Endothelial cell of umbilical vein (primary cell): Measurements from ENCODE around the gene RAB11FIP3. TPM values are rescaled to one million over a fixed set of nuclear protein-coding genes. Genes with fewer than 3 reads are reported as not detected.

Source experiments
- BruUV-seq: library from RNA; stranded (reverse); fragments of 400-500 nt; replicated peaks from 2 replicates; lab custom pipeline; 2021; lab: Mats Ljungman, UMichigan
- CTCF ChIA-PET: fragments of 300-600, 350-600 bp; sonication (Branson Sonifier 250); formaldehyde crosslinking; loops from one replicate; lab custom pipeline; 2021; ENCODE audit warnings: antibody characterized with exemption, inconsistent platforms; lab: Charles Lee
- POLR2A ChIA-PET: fragments of 300-600, 350-600 bp; sonication (Branson Sonifier 250); formaldehyde crosslinking; loops from one replicate; lab custom pipeline; 2021; ENCODE audit warnings: antibody characterized with exemption, inconsistent platforms; lab: Charles Lee
- DNase-seq: peaks from one replicate; pipeline ENCODE4 v3.0.0-alpha.2; 2011; ENCODE audit warnings: low read depth, low spot score
- FAIRE-seq: peaks from 2 replicates; lab custom pipeline; 2011; peaks lifted over from hg19 to GRCh38; lab: Jason Lieb, UNC
- H2AFZ ChIP-seq: 2 replicates; pipeline ENCODE4 v1.6.0; 2012; ENCODE audit warnings: low read depth, low read length, control low read depth, inconsistent platforms
- H3K27ac ChIP-seq: 2 replicates; pipeline ENCODE4 v1.5.1; 2011; ENCODE audit warnings: low read depth, mild to moderate bottlenecking, control low read depth, low read length, moderate library complexity; ENCODE audit not compliant: insufficient read depth
- H3K27me3 ChIP-seq, 2 experiments: 2 replicates each; pipeline versions ENCODE4 v1.6.0 to v1.6.1; 2011; ENCODE audit warnings: low read length in 2 of 2, mixed read lengths in 1 of 2; ENCODE audit not compliant: control insufficient read depth in 2 of 2, insufficient read depth in 2 of 2
- H3K36me3 ChIP-seq, 2 experiments: 2 replicates in 1 of 2; 3 replicates in 1 of 2; pipeline ENCODE4 v1.5.1; 2011; ENCODE audit warnings: low read length in 2 of 2, mild to moderate bottlenecking in 1 of 2, moderate library complexity in 1 of 2; ENCODE audit not compliant: control insufficient read depth in 2 of 2, insufficient read depth in 2 of 2; ENCODE audit errors: extremely low read depth in 1 of 2
- H3K4me1 ChIP-seq: 3 replicates; pipeline ENCODE4 v1.5.1; 2011; ENCODE audit warnings: mild to moderate bottlenecking, low read length; ENCODE audit not compliant: control insufficient read depth, insufficient read depth; ENCODE audit errors: extremely low read depth
- H3K4me2 ChIP-seq: 2 replicates; pipeline ENCODE4 v1.6.1; 2011; ENCODE audit warnings: low read length, control low read depth, mixed read lengths; ENCODE audit not compliant: insufficient read depth
- H3K4me3 ChIP-seq, 3 experiments: fragments of 200-600 bp in 1 of 3; sonication (generic), shearing (Covaris generic) in 1 of 3; replicated peaks in 1 of 3; 2 replicates each; pipeline ENCODE4 v1.5.1; 2011 to 2016; ENCODE audit warnings: control low read depth in 3 of 3, low read length in 3 of 3, mild to moderate bottlenecking in 2 of 3, inconsistent platforms in 1 of 3, low read depth in 1 of 3, moderate library complexity in 1 of 3; ENCODE audit not compliant: insufficient read depth in 1 of 3
- H3K79me2 ChIP-seq: 2 replicates; pipeline ENCODE4 v1.6.0; 2012; ENCODE audit warnings: low read length, inconsistent platforms; ENCODE audit not compliant: control insufficient read depth, insufficient read depth
- H3K9ac ChIP-seq: replicated peaks from 2 replicates; pipeline ENCODE3; 2011; ENCODE audit warnings: low read length, control low read depth; ENCODE audit not compliant: insufficient read depth; ENCODE audit errors: extremely low read depth
- H3K9me1 ChIP-seq: replicated peaks from 3 replicates; pipeline ENCODE4 v1.6.0; 2011; ENCODE audit warnings: mild to moderate bottlenecking, low read length; ENCODE audit not compliant: control insufficient read depth, insufficient read depth; ENCODE audit errors: extremely low read depth
- H3K9me3 ChIP-seq: replicated peaks from 2 replicates; pipeline ENCODE4 v1.5.1; 2012; ENCODE audit warnings: low read length, inconsistent platforms; ENCODE audit not compliant: control insufficient read depth, insufficient read depth
- H4K20me1 ChIP-seq: replicated peaks from 2 replicates; pipeline ENCODE3; 2011; ENCODE audit warnings: mild to moderate bottlenecking, low read length; ENCODE audit not compliant: control insufficient read depth, insufficient read depth; ENCODE audit errors: extremely low read depth
- CTCF ChIP-seq, 2 donors: IDR thresholded peaks; 1 replicate in 1 of 2; 2 replicates in 1 of 2; pipeline ENCODE4 v1.5.1; 2011; ENCODE audit warnings: low read length in 2 of 2, mild to moderate bottlenecking in 2 of 2, moderate library complexity in 2 of 2, control low read depth in 1 of 2, inconsistent platforms in 1 of 2, low read depth in 1 of 2; ENCODE audit not compliant: insufficient read depth in 1 of 2; ENCODE audit errors: extremely low read depth in 1 of 2
- EZH2 ChIP-seq: IDR thresholded peaks from 2 replicates; pipeline ENCODE4 v1.6.1; 2012; ENCODE audit warnings: borderline replicate concordance, low read depth, mild to moderate bottlenecking, moderate library complexity, low read length, inconsistent platforms; ENCODE audit not compliant: severe bottlenecking
- FOS ChIP-seq: IDR thresholded peaks from 2 replicates; pipeline ENCODE4 v1.6.1; 2011; ENCODE audit warnings: mild to moderate bottlenecking, low read length, moderate library complexity, borderline replicate concordance; ENCODE audit not compliant: insufficient read depth
- GATA2 ChIP-seq: IDR thresholded peaks from 2 replicates; pipeline ENCODE4 v1.7.0; 2011; ENCODE audit warnings: low read depth, mild to moderate bottlenecking, moderate library complexity, mixed read lengths, low read length; ENCODE audit not compliant: insufficient read length, insufficient read depth
- JUN ChIP-seq: IDR thresholded peaks from 2 replicates; pipeline ENCODE4 v1.6.1; 2011; ENCODE audit warnings: borderline replicate concordance, low read depth; ENCODE audit not compliant: insufficient read length, insufficient read depth
- MAX ChIP-seq: IDR thresholded peaks from 2 replicates; pipeline ENCODE4 v1.6.1; 2011; ENCODE audit not compliant: insufficient read depth, insufficient read length
- MYC ChIP-seq: IDR thresholded peaks from one replicate; pipeline ENCODE4 v1.6.1; 2011; ENCODE audit warnings: mild to moderate bottlenecking, low read depth, low read length
- POLR2A ChIP-seq: IDR thresholded peaks from 2 replicates; pipeline ENCODE4 v1.6.1; 2012; ENCODE audit warnings: low read depth, mild to moderate bottlenecking, control low read depth, low read length
- POLR2AphosphoS5 ChIP-seq: IDR thresholded peaks from 2 replicates; pipeline ENCODE4 v1.6.1; 2012; ENCODE audit warnings: low read depth, mild to moderate bottlenecking, control low read depth, low read length, moderate library complexity; ENCODE audit not compliant: insufficient read depth
- dilution Hi-C: fragments of 300-500 bp; cut with MboI; formaldehyde crosslinking; loops from one replicate; pipeline ENCODE4 v1.15.0; 2019; ENCODE audit warnings: low sequenced_read_pairs; ENCODE audit not compliant: extremely low pct_ligation_motif_present
- intact Hi-C: fragments of 100-400 bp; cut with micrococcal nuclease; formaldehyde crosslinking; loops from one replicate; pipeline ENCODE4 v1.10.0; 2022
- polyA plus RNA-seq, 4 experiments: library from polyadenylated mRNA; depleted of rRNA in 3 of 4; stranded (reverse) in 3 of 4; unstranded in 1 of 4; fragments of >200 nt; gene quantifications; 2 replicates each; pipeline versions ENCODE4 v1.2.1 to v1.2.3, GENCODE V29; 2011 to 2012; ENCODE audit warnings: missing spikeins in 1 of 4
- total RNA-seq: library from RNA; stranded (reverse); gene quantifications from 2 replicates; pipeline ENCODE4 v1.2.3, GENCODE V29; 2021

RAB11FIP3 gene
- total and polyA plus RNA-seq, 2 donors (not counting 3 experiments of a cell fraction or from before 2014, with no cell fraction given) = 20.5 to 75.9 TPM

- intact Hi-C loops (no loop called here), dilution Hi-C loops (no loop called here)
- peaks cover 0 to 7% of the 10 kb centered on the region in 2 experiments for H3K36me3 ChIP-seq
- H3K4me2 ChIP-seq = no peak overlapping the region
- H3K9ac ChIP-seq = no peak overlapping the region
- no TSS peak for BruUV-seq
- no peaks in the 10 kb centered on the region for H4K20me1 ChIP-seq
- H3K27me3 ChIP-seq = peaks cover 7 to 9% of the 10 kb centered on the region in 2 experiments
- H3K4me3 ChIP-seq = no peak overlapping the region
- no peak for TF ChIP-seq MYC
- TF ChIP-seq EZH2 = no peak
- no peak for TF ChIP-seq JUN
- TF ChIP-seq POLR2A = no peak
- TF ChIP-seq FOS = peak; percentile 63
- TF ChIP-seq GATA2 = no peak
- no peak for TF ChIP-seq CTCF (IDR thresholded peaks at IDR 0.05; ENCODE audit: extremely low read depth in 1 of 2, insufficient read depth in 1 of 2, low read depth in 1 of 2, low read length in 2 of 2)
- TF ChIP-seq POLR2AphosphoS5 = peak; percentile 33
- TF ChIP-seq MAX = no peak
- H3K79me2 ChIP-seq = no peaks in the 10 kb centered on the region
- H3K9me1 ChIP-seq = no peaks in the 10 kb centered on the region
- no peak overlapping the region for H2AFZ ChIP-seq
- peaks cover 6% of the 10 kb centered on the region for H3K4me1 ChIP-seq
- no peaks in the 10 kb centered on the region for H3K9me3 ChIP-seq
- peak; percentile 21 for DNase-seq
- ChIA-PET POLR2A (no interaction called here), CTCF (interaction anchor here (0.7 to 2.8 kb wide), 3 partner anchors 11 to 25 kb away, joined by 3 to 9 read pairs (median 5); partner anchors contain the start of gene NHLRC4)
- FAIRE-seq = peak; percentile 8
- H3K27ac ChIP-seq = no peak overlapping the region
Measured at GRCh38 chr16:554640-555365, 129.4 kb downstream of the RAB11FIP3 start.
